Measurements from ENCODE around the gene UNC5A.

Gene UNC5A

GRCh38 chr5:176821441-176821840 is 11.1 kb downstream of the UNC5A start:
- DNase-seq (ENCODE audit: low spot score) = no peak

- DNase-seq (ENCODE audit: low spot score) = no peak
Measured at GRCh38 chr5:176822041-176822792, 11.9 kb downstream of the UNC5A start.

GRCh38 chr5:176822793-176823481 is 12.6 kb downstream of the UNC5A start:
- DNase-seq (ENCODE audit: low spot score) = no peak

- no peak for DNase-seq (ENCODE audit: low spot score)
Measured at GRCh38 chr5:176823869-176824412, 13.6 kb downstream of the UNC5A start.

GRCh38 chr5:176824604-176825003 is 14.2 kb downstream of the UNC5A start:
- no peak for DNase-seq (ENCODE audit: low spot score)

GRCh38 chr5:176825234-176825633 is 14.9 kb downstream of the UNC5A start:
- DNase-seq (ENCODE audit: low spot score) = no peak

- no peak for DNase-seq (ENCODE audit: low spot score)
Measured at GRCh38 chr5:176825957-176826356, 15.6 kb downstream of the UNC5A start.

- no peak for DNase-seq (ENCODE audit: low spot score)
Measured at GRCh38 chr5:176827736-176828414, 17.5 kb downstream of the UNC5A start.

- no peak for DNase-seq (ENCODE audit: low spot score)
Measured at GRCh38 chr5:176829320-176829719, 19.0 kb downstream of the UNC5A start.

GRCh38 chr5:176830422-176830994 is 20.1 kb downstream of the UNC5A start:
- DNase-seq (ENCODE audit: low spot score) = no peak

GRCh38 chr5:176830995-176831423 is 20.6 kb downstream of the UNC5A start:
- no peak for DNase-seq (ENCODE audit: low spot score)

GRCh38 chr5:176831425-176831824 is 21.1 kb downstream of the UNC5A start:
- DNase-seq (ENCODE audit: low spot score) = no peak

- DNase-seq (ENCODE audit: low spot score) = no peak
Measured at GRCh38 chr5:176832162-176832561, 21.8 kb downstream of the UNC5A start.

- DNase-seq (ENCODE audit: low spot score) = no peak
Measured at GRCh38 chr5:176833286-176833685, 22.9 kb downstream of the UNC5A start.

- DNase-seq (ENCODE audit: low spot score) = no peak
Measured at GRCh38 chr5:176835918-176836317, 25.6 kb downstream of the UNC5A start.

GRCh38 chr5:176836811-176837706 is 26.7 kb downstream of the UNC5A start:
- no peak for DNase-seq (ENCODE audit: low spot score)

- peak; percentile 56 for DNase-seq (ENCODE audit: low spot score)
Measured at GRCh38 chr5:176837707-176838115, 27.4 kb downstream of the UNC5A start.

GRCh38 chr5:176843673-176844072 is 33.3 kb downstream of the UNC5A start:
- DNase-seq (ENCODE audit: low spot score) = no peak

- no peak for DNase-seq (ENCODE audit: low spot score)
Measured at GRCh38 chr5:176844281-176844680, 33.9 kb downstream of the UNC5A start.

- DNase-seq (ENCODE audit: low spot score) = no peak
Measured at GRCh38 chr5:176844706-176845391, 34.5 kb downstream of the UNC5A start.

GRCh38 chr5:176845392-176845713 is 35.0 kb downstream of the UNC5A start:
- DNase-seq (ENCODE audit: low spot score) = no peak
